Activated CD8-positive, alpha-beta memory T cell treated with anti-CD3 and anti-CD28 coated beads for 36 hours (primary cell): ENCODE results near the gene GPAM. TPM values are rescaled to one million over a fixed set of nuclear protein-coding genes. Genes with fewer than 3 reads are reported as not detected.
"Not testable (repeated sequence)": the region's sequence is repeated elsewhere in the genome, so short reads cannot be mapped to it uniquely, and the experiment has no call there.

ENCODE experiments used
- CTCF ChIA-PET: fragments of 350-600 bp; sonication (Branson Sonifier 250); formaldehyde crosslinking; loops from one replicate; lab custom pipeline; 2021; ENCODE audit warnings: antibody characterized with exemption; lab: Charles Lee
- POLR2A ChIA-PET: fragments of 350-600 bp; sonication (Branson Sonifier 250); formaldehyde crosslinking; loops from one replicate; lab custom pipeline; 2021; ENCODE audit warnings: antibody characterized with exemption; lab: Charles Lee
- total RNA-seq, 2 experiments: library from RNA; stranded (reverse); gene quantifications; one replicate each; pipeline ENCODE4 v1.2.3, GENCODE V29; 2021

The GPAM gene
- total RNA-seq, 2 experiments from 2014 or later, result 12.2 to 13.5 TPM

DNA sequence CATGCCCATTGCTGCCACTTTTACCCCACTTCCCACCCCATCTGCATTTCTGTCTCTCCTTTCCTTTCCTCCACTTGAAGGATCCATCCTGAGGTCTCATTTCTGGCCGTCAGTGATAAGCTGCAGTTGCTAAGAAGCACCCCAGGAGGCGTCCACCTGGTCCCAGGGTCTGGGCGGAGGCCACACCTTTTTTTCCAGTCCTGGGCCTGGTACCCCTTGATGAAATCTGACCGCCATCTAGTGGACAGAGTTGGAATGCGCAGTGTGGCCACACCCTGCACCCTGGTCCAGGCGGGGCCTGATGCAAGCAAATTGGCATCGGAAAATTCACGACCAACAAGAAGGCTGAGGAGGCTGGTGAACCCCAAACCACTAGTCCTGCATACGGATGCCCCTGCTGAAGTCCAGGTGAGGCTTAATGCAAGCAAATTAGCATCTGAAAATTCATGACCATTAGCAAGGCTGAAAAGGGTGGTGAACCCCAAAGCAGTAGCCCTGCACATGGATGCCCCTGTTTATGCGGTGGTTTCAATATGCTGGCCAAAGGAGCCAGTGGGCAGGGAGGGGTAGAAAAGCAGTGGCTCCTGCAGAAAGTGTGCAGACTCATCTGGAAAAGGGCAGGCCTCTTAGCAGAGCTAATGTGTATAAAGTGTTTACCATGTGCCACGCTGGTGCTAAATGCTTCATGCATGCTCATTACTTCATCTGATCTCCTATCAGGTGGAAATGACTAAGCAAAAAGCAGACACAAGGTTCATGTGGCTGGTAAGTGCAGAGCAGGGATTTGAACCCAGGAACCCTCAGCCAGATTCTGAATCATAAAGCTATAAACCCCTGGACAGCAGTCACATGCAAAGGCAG, 43.2 kb downstream of the GPAM start:
- ChIA-PET POLR2A (no interaction called here), CTCF (interaction anchor here (1.3 kb wide), 1 partner anchor 12 kb away, joined by 4 read pairs; no protein-coding TSS in a partner anchor)

DNA sequence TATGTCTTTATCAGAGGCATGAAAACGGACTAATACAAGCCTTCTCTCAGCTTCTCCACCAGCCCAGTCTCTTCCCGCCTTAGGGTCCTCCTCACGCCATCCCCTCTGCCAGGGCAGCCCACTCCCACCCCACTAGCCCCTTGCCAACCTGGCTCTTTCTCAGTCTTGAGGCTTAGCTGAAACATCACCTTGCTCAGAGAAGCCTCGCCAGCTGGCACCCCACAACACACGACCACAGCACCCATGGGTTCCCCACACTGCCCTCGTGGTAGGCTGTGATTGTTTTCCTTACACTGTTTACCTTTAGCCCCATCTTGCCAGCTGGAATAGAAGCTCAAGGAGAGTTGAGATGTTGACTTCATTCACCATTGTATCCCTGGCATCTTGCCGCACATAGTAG, 44.4 kb downstream of the GPAM start:
- ChIA-PET CTCF (interaction anchor here (1.2 to 2.7 kb wide), 3 partner anchors 11 to 17 kb away, joined by 4 to 8 read pairs (median 4); no protein-coding TSS in a partner anchor), POLR2A (no interaction called here)

- POLR2A ChIA-PET, result no interaction called here
These were observed 46.2 kb downstream of the GPAM start for GRCh38 chr10:112137154-112137987.

GRCh38 chr10:112136486-112137153, 46.9 kb downstream of the GPAM start:
- ChIA-PET POLR2A (no interaction called here), CTCF (interaction anchor here (0.5 to 2.7 kb wide), 9 partner anchors 10 to 1060 kb away, joined by 3 to 11 read pairs (median 4); partner anchors contain the start of gene ADRA2A)

More at GRCh38 chr10:112137154-112137987, 46.2 kb downstream of the GPAM start:
- CTCF ChIA-PET, result interaction anchor here (0.5 to 2.7 kb wide), 11 partner anchors 9 to 1061 kb away, joined by 3 to 11 read pairs (median 3); partner anchors contain the start of gene ADRA2A

DNA sequence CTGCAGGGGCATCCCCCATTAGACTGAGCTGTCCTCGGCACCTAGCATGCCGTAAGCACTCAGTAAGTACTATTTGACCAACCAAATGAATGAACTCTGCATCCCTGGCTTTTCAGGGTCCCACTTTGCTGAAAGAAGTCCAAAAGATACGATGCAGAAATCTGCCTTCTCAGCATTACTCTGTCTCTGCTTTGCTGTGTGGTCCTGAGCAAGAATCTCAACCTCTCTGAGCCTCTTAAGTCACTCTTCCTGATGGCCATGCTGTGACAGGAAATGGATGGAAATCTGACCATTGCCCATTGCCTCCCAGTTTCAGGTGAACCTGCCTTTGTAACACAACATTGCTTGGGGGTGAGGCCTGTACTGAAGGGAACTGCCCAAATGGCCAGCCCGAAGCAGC, 48.0 kb downstream of the GPAM start:
- CTCF ChIA-PET, result interaction anchor here (0.7 to 2.7 kb wide), 3 partner anchors 11 to 337 kb away, joined by 3 to 11 read pairs (median 3); no protein-coding TSS in a partner anchor
- POLR2A ChIA-PET, result no interaction called here

- ChIA-PET POLR2A (no interaction called here), CTCF (no interaction called here)
These were observed 51.1 kb downstream of the GPAM start for GRCh38 chr10:112132435-112132834.

- POLR2A ChIA-PET, result no interaction called here
- CTCF ChIA-PET, result no interaction called here
These were observed 51.6 kb downstream of the GPAM start for GRCh38 chr10:112131996-112132395.

- ChIA-PET POLR2A (no interaction called here), CTCF (no interaction called here)
These were observed 52.2 kb downstream of the GPAM start for GRCh38 chr10:112131346-112131745.

- POLR2A ChIA-PET, result no interaction called here
- CTCF ChIA-PET, result interaction anchor here (1.4 kb wide), 1 partner anchor 10 kb away, joined by 3 read pairs; no protein-coding TSS in a partner anchor
These were observed 56.7 kb downstream of the GPAM start for GRCh38 chr10:112126901-112127300.

- CTCF ChIA-PET, result interaction anchor here (1.4 kb wide), 1 partner anchor 10 kb away, joined by 3 read pairs; no protein-coding TSS in a partner anchor
- POLR2A ChIA-PET, result no interaction called here
These were observed 57.4 kb downstream of the GPAM start for GRCh38 chr10:112126172-112126571.

- ChIA-PET CTCF (interaction anchor here (0.7 kb wide), 1 partner anchor 14 kb away, joined by 4 read pairs; no protein-coding TSS in a partner anchor), POLR2A (no interaction called here)
These were observed 58.7 kb downstream of the GPAM start for GRCh38 chr10:112124866-112125265.

- POLR2A ChIA-PET, result no interaction called here
- CTCF ChIA-PET, result interaction anchor here (2.0 kb wide), 1 partner anchor 15 kb away, joined by 8 read pairs; no protein-coding TSS in a partner anchor
These were observed 60.7 kb downstream of the GPAM start for GRCh38 chr10:112122827-112123226.

- ChIA-PET CTCF (no interaction called here), POLR2A (no interaction called here)
These were observed 63.1 kb downstream of the GPAM start for GRCh38 chr10:112120491-112120890.

- POLR2A ChIA-PET, result no interaction called here
- CTCF ChIA-PET, result interaction anchor here (0.6 to 1.3 kb wide), 7 partner anchors 11 to 263 kb away, joined by 3 to 4 read pairs (median 3); no protein-coding TSS in a partner anchor
These were observed 67.7 kb downstream of the GPAM start for GRCh38 chr10:112115781-112116385.

- CTCF ChIA-PET, POLR2A ChIA-PET: not testable (repeated sequence)
These were observed 73.8 kb downstream of the GPAM start for GRCh38 chr10:112109779-112110178.
